Tibial nerve (tissue), 4 donors: ENCODE measurements around the gene CSRP3. TPM values are rescaled to one million over a fixed set of nuclear protein-coding genes. Genes with fewer than 3 reads are reported as not detected.

Experiments used
- DNase-seq, 2 donors: peaks; one replicate each; pipeline ENCODE4 v3.0.0-alpha.2; 2019; ENCODE audit warnings: low spot score in 2 of 2
- H3K27ac ChIP-seq, 4 donors: fragments of 200-600 bp; sonication (generic) in 3 of 4; one replicate each; pipeline ENCODE4 v1.5.1; 2017 to 2019; ENCODE audit warnings: mild to moderate bottlenecking in 1 of 4
- H3K27me3 ChIP-seq, 2 donors: fragments of 200-600 bp; sonication (generic) in 1 of 2; one replicate each; pipeline versions ENCODE4 v1.5.1 to v1.6.0; 2017 to 2019
- H3K36me3 ChIP-seq, 3 donors: fragments of 200-600 bp; sonication (generic); one replicate each; pipeline ENCODE4 v1.5.1; 2018 to 2019
- H3K4me1 ChIP-seq, 4 donors: fragments of 200-600 bp; sonication (generic) in 3 of 4; one replicate each; pipeline ENCODE4 v1.5.1; 2017 to 2019
- H3K4me3 ChIP-seq, 4 donors: fragments of 200-600 bp; sonication (generic) in 3 of 4; one replicate each; pipeline ENCODE4 v1.5.1; 2017 to 2019; ENCODE audit warnings: mild to moderate bottlenecking in 1 of 4, moderate library complexity in 1 of 4
- H3K9me3 ChIP-seq, 4 donors: fragments of 200-600 bp; sonication (generic) in 3 of 4; one replicate each; pipeline ENCODE4 v1.5.1; 2017 to 2019
- CTCF ChIP-seq, 5 experiments: fragments of 200-600 bp in 3 of 5; fragments of 450-650 bp in 2 of 5; sonication (generic) in 3 of 5; IDR thresholded peaks; one replicate each; pipeline ENCODE4 v1.5.1; 2016 to 2019; ENCODE audit warnings: antibody characterized with exemption in 5 of 5, mild to moderate bottlenecking in 3 of 5, moderate library complexity in 2 of 5
- EP300 ChIP-seq, 2 donors: sonication (generic); formaldehyde crosslinking; IDR thresholded peaks; one replicate each; pipeline ENCODE4 v1.6.1; 2017; ENCODE audit warnings: antibody characterized with exemption in 2 of 2, mild to moderate bottlenecking in 1 of 2
- POLR2A ChIP-seq, 2 donors: fragments of 450-650 bp; IDR thresholded peaks; one replicate each; pipeline ENCODE4 v1.6.1; 2017; ENCODE audit warnings: antibody characterized with exemption in 2 of 2, mild to moderate bottlenecking in 2 of 2, moderate library complexity in 2 of 2
- WGBS, 2 donors: methylation state at CpG; one replicate each; pipeline ENCODE4 v1.1.5; 2018; 5-methylcytosine and 5-hydroxymethylcytosine counted together
- total RNA-seq, 4 donors: library from RNA; depleted of rRNA; stranded (reverse); fragments of >200 nt; gene quantifications; one replicate each; pipeline ENCODE4 v1.1.0, GENCODE V29; 2016

CSRP3 gene
- total RNA-seq, 4 donors from 2014 or later: not detected

GRCh38 chr11:19134004-19134403 lies 67.8 kb downstream of the CSRP3 start:
- TF ChIP-seq EP300 (IDR thresholded peaks at IDR 0.05): no peak
- TF ChIP-seq CTCF (IDR thresholded peaks at IDR 0.05): no peak
- TF ChIP-seq POLR2A (IDR thresholded peaks at IDR 0.05): no peak
- no peak overlapping the region for H3K27ac ChIP-seq
- 98 to 100% methylated on average over 1 of the region's 1 CpG for WGBS, 2 donors
- H3K4me3 ChIP-seq: no peak overlapping the region
- no peak for DNase-seq
- H3K4me1 ChIP-seq: no peaks in the 10 kb centered on the region
- peaks cover 0 to 7% (median 0%) of the 10 kb centered on the region in 4 donors for H3K9me3 ChIP-seq
- no peaks in the 10 kb centered on the region for H3K27me3 ChIP-seq
- peaks cover 0 to 5% (median 0%) of the 10 kb centered on the region in 3 donors for H3K36me3 ChIP-seq

Other genes starting within 250 kb of the CSRP3 start
- not detected for gene MRGPRX2, start 141.3 kb downstream of the CSRP3 start, total RNA-seq
- gene ZDHHC13, start 84.8 kb downstream of the CSRP3 start, total RNA-seq: 1 to 10 TPM; 5.2 to 6.9 (median 5.8) TPM
- not detected for gene E2F8, start 39.0 kb upstream of the CSRP3 start, total RNA-seq